ENCODE results near the gene GPR89B.
"Not testable (repeated sequence)": the region's sequence is repeated elsewhere in the genome, so short reads cannot be mapped to it uniquely, and the experiment has no call there.

Gene GPR89B

GRCh38 chr1:147942563-147942962, 14.3 kb downstream of the GPR89B start:
- DNase-seq, result not testable (repeated sequence)

DNA sequence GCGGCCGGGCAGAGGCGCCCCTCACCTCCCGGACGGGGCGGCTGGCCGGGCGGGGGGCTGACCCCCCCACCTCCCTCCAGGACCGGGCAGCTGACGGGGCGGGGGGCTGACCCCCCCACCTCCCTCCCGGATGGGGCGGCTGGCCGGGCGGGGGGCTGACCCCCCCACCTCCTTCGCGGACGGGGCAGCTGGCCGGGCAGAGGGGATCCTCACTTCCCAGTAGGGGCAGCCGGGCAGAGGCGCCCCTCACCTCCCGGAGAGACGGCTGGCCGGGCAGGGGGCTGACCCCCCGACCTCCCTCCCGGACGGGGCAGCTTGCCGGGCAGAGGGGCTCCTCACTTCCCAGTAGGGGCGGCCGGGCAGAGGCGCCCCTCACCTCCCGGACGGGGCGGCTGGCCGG, 21.3 kb downstream of the GPR89B start:
- not testable (repeated sequence) for DNase-seq

DNA sequence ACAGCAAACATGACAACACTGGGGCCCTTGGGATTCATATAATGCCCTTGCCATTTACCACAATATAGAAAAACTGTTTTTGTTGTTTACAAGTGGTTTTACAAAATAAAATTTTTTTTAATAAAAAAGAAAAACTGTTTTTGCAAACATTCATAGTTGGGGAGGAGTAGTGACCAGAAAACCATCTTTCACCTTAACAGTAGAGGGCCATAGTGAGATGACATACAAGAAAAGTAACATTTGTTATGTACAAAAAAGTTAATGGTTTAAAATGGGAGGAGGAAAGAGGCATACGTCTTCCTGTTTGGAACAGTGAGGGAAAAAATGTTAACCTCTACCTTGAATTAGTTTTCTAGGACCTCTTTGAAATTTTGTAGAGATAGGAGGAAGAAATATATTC, 30.7 kb downstream of the GPR89B start:
- not testable (repeated sequence) for DNase-seq

DNA sequence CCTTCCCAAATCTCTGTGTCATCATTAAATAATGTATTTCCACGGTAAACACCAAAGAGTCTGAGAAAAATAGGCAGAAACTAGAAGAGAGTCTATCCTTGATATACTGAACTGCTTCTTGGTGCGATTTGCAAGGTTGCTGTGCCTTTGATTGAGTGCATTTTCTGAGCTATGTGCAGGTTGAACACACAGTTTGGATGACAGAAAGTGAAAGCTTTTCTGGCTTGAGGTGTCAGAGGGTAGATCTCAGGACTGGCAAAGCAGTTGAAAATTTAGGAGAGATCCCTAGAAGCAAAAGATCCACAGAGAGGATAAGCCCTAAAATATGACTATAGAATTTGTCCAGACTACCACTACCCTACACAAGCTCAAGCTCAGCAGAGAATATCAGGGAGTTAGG, 31.5 kb downstream of the GPR89B start:
- not testable (repeated sequence) for DNase-seq

DNA sequence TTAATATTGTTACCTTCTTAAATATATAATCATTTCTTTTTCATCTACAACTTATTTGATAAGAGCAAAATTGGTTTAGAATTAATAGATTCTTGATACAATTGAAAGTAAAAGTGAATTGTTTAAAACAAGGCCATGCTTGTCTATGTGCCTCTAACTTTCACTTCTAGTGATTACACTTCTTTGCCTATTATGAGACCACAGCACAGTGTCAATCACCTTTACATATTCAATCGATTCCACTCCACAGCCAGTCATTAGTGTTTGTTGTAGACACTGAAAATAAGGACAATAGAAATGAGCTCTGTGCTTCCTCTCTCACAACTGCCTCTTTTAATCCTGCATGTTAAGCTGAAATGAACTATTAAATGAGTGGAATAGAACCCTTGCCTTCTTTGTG, 36.4 kb downstream of the GPR89B start:
- not testable (repeated sequence) for DNase-seq

GRCh38 chr1:147966657-147967056, 38.4 kb downstream of the GPR89B start:
- not testable (repeated sequence) for DNase-seq

GRCh38 chr1:147978896-147979651, 50.9 kb downstream of the GPR89B start:
- DNase-seq, result not testable (repeated sequence)

DNA sequence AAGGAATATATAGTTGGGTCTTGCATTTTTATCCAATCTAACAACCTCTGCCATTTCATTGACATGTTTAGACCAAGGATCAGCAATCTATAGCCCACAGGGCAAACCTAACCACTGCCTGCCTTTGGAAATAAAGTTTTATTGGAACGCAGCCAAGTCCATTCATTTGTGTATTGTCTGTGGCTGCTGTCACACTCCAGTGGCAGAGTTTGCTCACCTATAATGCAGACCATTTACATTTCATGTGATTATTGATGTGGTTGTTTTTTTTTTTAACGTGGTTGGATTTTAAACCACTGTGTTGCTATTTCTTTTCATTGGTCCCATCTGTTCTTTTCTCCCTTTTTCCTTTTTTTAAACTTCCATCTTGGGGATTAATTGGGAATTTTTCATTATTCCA, 57.2 kb downstream of the GPR89B start:
- DNase-seq, result not testable (repeated sequence)

GRCh38 chr1:147987893-147988292, 59.7 kb downstream of the GPR89B start:
- not testable (repeated sequence) for DNase-seq

DNA sequence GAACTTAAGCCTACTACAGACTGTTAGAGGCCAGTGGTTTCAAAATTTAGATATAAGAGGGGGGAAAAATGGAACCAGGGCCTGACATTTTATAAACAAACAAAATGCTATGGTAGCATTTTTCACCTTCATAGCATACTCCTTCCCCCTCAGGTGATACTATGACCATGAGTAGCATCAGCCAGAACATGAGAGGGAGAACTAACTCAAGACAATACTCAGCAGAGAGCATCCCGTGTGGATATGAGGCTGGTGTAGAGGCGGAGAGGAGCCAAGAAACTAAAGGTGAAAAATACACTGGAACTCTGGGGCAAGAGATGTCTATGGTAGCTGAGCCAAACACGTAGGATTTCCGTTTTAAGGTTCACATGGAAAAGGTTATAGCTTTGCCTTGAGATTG, 64.7 kb downstream of the GPR89B start:
- not testable (repeated sequence) for DNase-seq

- DNase-seq, result not testable (repeated sequence)
These were observed 65.2 kb downstream of the GPR89B start for GRCh38 chr1:147993400-147993799.

- DNase-seq, result not testable (repeated sequence)
These were observed 65.8 kb downstream of the GPR89B start for GRCh38 chr1:147993825-147994615.

DNA sequence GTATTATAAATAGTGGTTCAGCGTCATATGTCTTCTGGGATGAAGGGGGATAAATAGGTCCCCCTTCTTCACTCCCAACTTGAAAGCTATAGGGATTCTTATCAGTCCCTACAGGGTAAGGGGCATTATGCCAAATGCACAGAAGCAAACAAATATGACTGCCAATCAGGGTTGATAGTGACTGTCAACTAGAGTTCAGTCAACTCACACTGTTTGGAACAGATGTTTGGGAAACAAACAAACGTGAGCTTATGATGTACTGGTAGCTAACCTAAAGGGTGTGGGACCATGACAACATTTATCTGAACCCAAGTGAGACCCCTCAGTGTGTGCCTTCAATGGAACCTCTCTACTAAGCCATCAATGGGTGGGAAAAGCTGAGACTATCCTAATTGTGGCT, 67.9 kb downstream of the GPR89B start:
- DNase-seq, result not testable (repeated sequence)

GRCh38 chr1:148007724-148008123, 79.5 kb downstream of the GPR89B start:
- not testable (repeated sequence) for DNase-seq

DNA sequence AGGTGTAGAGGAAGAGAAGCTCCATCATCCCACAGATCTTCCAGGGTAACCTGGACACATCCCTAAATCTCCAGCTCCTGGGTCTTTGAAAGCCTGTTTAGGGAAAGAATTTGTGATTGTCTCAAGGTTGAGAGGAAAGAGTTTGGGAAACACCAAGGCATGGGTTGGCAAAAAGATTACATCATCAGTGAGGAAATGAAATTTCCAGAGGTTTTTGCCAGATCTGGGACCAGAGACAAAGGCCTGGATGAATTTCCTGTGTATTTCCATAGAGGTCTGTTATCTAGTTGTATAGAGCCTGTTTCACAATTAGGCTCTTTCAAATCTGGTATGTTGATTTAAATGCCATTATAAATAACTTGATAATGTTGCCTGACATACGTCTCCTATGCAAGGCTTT, 82.3 kb downstream of the GPR89B start:
- DNase-seq, result no peak

DNA sequence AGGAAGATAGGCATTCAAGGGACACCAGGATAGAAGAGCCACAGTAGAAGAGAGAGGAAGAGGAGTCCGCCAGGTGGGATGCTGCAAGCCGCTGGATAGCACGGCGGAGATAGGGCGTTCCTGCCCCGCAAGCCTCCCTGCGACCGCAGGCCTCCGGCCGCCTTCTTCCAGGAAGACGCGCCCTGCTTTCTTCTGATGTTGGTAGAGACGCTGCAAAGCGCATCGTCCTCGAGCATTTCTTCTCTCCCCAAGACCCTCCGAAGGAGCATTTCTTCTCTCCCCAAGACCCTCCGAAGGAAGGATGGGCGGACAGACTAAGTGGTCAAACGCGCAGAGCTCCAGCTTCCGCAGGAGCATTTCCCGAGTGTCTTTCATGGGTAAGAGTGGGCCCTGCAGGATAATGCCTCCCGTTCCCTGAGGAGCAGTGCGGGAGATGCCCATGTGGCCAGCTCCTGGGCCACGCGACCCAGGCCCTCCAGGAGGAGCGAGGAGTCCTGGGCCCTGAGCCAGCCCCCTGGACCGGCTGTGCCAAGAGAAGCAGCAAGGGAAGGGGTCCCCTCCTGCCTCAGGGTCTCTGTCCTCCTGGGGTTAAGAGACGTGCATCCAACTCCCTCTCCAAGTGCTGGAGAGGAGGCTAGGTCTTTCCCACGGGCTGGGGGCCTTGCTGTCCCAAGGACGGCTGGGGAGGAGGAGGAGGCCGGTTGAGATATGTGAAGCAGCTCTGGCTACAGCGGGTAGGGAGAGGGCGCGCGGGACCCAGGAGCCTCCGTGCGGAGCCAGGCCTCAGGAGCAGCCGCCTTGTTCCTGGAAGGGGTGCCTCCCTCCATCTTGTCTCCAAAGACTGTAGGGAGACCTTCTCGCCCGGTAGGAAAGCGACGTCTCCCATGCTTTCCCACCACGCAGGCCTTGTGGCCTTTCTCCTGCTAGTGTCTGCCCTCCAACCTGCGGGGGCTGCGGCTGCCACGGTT, 85.2 kb downstream of the GPR89B start:
- DNase-seq, result not testable (repeated sequence)

GRCh38 chr1:148014289-148015200, 86.3 kb downstream of the GPR89B start:
- not testable (repeated sequence) for DNase-seq

- not testable (repeated sequence) for DNase-seq
These were observed 96.7 kb downstream of the GPR89B start for GRCh38 chr1:148024918-148025317.

- not testable (repeated sequence) for DNase-seq
These were observed 98.8 kb downstream of the GPR89B start for GRCh38 chr1:148027004-148027403.

DNA sequence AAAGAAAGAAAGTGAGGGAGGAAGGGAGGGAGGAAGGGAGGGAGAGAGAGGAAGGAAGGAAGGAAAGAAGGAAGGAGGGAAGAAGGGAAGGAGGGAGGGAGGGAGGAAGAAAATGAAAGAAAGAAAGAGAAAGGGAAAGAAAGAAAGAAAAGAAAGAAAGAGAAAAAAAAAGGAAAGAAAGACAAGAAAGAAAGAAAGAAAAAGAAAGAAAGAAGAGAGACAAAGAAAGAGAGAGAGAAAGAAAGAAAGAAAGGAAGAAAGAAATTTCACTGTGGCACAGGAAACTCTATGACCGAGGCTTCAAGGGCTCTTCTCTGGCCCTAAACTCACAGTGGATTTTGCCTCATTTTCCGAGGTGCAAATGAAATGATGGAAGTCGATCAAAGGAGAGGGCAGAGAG, 104.0 kb downstream of the GPR89B start:
- not testable (repeated sequence) for DNase-seq

DNA sequence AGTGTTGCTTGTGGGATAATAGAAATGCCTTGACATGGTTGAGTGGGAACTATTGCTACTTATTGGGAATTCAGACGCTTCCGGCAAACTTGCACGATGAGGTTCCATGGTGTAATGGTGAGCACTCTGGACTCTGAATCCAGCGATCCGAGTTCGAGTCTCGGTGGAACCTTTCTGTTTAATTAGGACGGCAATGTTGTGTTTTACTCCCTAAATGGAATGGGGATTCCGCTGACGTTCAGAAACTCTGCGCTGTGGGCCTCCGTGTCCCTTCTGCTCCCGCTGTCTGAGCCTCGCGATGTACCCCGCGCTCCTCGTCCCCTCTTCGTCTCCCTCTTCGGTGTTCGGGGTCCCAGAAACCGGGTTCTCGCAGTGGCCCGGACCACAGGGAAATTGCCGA, 104.5 kb downstream of the GPR89B start:
- not testable (repeated sequence) for DNase-seq

DNA sequence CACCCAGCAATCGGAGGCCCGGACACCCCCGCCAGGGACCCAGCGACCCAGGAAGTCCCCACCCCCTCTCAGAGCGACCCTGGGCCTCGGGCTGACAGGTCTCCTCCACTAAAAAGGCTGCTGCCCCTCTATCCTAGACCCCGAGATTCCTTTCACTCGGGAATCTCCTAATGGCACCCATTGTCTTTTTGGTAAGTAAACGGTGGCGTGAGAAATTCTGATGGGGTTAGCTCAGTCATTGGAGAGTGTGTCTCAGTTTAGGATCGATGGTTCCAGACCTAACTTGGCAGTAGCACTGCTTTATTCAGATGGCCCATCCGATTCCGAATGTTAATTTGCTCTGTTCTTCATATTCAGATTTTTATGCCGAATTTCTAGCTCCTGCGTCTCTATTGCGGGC, 104.9 kb downstream of the GPR89B start:
- not testable (repeated sequence) for DNase-seq

Measured in NCI-H2029 treated with DMSO at 0.1 percent for 48 hours (cell line).